ENCODE data around the gene SPP1.

Gene SPP1

DNA sequence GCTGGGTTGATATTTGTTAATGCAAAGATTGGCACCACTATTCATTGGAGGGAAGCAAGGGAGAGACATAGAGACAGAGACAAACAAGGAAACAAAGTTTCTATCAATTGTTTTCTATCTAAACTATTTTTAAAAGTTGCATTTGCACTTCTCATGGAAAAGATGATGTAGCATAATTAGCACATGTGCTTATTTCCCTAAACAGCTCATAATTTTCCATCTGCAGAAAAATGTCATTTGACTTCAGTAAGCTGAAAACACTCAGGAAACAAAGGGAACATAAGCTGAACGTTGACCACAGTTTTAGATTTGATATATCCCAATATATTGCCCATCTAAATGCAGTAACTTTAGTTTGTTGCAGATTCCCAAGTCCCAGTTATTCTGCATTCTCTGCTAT is 18.5 kb upstream of the SPP1 start:
- DNase-seq: no peak

DNA sequence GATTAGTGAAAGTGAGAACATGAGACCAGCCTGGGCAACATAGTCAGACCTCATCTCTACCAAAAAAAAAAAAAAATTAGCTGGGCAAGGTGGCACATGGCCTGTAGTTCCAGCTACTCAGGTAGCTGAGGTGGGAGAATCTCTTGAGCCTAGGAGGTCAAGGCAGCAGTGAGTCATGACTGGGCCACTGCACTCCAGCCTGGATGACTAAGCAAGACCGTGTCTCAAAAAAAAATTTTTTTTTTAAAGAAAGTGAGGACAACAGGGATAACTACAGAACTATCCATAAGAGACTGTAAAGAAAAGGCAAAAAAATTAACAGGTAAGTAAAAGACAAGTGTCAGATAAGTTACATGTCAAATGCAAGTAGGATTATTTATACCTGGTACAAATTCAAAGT is 13.5 kb upstream of the SPP1 start:
- DNase-seq: no peak

DNA sequence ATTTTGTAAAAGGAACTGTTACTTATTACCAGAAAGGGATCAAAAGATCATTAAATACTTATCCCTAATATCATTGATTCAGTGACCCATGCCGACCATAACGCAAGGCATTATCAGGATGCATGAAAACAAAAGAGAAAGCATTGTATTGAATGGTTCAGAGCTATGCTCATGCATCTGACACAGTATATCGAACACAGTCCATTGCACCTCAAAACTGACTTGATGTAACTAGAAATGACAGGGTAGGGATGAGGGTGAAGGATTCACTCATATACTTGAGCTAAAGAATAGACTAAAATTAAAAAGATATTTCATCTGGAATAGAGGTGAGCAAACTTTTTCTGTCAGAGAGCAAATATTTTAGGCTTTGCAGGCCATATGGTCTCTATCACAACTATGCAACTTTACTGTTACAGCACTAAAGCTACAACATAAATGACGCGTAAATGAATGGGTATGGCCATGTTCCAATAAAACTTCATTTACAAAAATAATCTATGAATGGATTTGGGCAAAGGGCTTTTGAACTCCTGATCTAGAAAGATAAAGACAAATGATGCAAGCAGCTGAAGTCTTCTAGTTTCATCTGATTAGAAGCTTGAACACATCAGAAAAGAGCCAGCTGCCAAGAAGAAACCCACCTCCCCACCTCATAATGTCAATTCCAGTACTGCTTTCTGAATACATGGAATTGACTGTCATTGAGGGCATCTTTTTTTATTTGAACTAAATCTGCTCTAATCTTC is 12.9 kb upstream of the SPP1 start:
- no peak for DNase-seq

DNA sequence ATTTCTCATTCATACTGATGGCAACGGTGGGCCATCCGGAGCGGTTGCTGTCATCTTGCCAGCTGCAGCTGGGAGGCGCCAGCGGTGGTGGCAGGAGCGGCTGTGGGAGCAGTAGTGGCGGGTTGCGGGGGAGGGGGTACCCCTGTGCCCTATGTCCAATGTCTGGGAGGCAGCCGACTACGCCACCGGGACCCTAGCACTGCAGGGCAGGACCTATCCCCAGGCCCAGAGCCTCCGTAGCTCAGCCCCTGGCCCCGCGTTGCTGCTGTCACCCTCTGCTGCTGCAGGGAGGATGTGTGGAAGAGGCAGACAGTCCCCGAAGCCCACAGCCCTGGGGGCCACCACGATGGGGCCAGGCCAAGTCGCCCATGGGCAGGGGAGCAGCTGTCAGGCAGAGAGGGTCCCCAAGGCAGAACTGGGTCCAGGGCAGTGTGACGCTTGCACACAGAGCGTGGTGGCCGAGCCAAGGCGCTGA is 10.0 kb upstream of the SPP1 start:
- no peak for DNase-seq

DNA sequence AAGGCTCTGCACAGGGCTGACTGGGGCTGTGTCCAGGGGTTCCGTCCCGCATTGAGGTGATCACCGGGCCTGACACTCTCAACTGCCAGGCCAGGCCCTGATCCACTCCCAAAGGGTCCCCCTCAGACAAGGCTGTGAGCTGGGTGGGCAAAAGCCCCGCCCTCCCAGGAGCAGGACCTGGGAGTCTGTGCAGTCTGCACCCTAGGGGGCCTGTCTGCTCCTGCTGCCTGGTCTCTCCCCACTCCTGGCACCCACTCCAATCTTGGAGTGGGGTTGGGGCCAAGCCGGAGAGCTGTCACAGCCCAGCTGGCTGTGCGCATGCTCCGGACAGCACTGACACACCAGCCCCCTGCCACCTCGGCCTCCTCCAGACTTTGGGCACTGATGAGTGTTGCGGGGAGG is 9.4 kb upstream of the SPP1 start:
- no peak for DNase-seq

DNA sequence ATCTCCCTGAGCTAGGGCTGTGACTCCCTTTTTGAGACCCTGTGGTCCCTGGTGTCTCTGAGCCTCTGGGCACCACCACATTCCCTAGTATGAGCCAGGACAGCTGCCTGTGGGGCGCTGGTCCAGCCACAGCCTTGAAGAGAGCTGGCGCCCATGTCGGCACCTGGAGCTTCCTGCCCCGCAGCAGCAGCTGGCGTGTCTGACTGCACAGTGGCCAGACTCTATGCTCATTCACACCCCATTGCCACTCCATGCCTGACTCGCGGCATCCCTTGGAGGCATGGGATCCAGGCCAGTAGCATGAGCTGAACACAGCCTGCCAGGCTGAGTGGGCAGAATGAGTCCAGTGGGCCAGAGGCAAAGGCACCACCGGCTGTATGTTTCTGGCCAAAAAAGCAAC is 8.3 kb upstream of the SPP1 start:
- no peak for DNase-seq

DNA sequence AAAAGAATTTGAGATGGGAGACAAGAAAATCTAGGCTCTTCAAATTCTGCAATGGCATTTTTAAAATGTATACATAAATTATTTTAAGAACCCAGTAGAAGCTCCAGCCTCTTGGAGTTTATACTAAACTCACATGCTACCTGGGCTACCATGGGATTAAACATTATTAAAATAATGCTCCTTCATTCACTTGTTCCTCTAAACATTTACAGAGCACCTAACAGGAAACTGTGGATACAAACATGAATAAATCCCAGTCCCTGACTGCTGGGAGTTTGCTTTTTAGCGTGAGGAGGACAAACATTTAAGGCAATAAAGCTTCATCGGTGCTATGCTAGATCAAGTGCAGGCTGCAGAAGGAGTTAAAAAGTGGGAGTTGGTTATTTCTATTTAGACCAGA is 5.4 kb upstream of the SPP1 start:
- no peak for DNase-seq

DNA sequence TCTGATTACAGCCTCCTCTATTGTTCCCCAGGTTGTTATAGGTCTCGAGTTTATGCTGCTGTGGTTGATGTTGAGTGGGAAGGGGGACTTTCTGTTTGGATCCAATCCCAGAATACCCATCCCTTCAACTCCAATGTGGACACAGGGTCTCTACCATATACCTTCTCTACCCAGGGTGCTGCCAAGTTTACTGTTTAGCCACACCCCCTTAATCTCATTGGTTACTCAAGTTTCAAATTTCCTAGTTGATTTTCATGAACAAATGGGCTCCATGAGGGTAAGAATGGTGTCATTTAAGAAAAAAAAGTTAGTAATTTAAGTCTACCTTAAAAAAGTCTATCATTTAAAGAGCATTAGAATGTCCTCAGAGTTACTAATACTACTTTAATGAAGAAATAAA is 3.6 kb upstream of the SPP1 start:
- no peak for DNase-seq

DNA sequence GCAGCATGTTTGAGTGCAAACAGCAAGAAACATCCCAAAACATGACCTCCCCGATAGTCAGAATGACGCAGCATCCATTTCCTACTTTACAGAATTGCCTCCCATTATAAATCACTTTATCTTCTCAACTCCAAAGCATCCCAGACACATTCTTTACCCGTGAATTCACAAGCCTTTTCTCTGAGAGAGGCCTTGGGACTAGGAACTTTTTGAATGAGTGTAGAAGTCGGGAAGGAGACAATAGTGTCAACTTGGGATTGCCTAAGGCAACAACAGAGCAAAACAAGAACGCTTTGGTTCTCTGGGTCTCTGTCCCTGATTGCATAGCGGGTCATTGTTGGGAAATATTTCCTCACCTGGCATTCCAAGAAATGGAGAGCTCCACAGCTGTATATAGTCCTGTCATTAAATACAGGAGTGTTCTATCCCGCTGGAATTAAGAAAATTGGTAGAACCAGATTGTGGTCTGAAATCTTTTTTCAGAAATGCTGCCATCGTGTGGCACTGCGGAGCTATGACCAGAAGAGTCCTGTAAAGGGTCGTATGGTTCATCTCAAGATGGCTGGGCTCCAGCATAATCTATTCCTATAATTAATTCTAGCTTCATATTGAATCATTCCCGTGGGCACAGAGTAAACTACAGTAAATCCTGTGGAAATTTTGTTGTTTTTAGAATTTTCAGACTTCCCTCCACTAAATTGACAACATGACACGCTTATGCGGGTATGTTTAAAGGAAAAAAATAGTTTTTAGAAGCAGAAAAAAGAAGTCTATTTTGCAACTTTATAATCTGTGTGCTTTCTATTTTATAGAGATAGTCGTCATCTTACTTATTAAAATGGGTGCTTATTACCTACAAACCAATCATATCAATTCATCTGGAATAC is 2.0 kb upstream of the SPP1 start:
- peak; percentile 13 for DNase-seq

DNA sequence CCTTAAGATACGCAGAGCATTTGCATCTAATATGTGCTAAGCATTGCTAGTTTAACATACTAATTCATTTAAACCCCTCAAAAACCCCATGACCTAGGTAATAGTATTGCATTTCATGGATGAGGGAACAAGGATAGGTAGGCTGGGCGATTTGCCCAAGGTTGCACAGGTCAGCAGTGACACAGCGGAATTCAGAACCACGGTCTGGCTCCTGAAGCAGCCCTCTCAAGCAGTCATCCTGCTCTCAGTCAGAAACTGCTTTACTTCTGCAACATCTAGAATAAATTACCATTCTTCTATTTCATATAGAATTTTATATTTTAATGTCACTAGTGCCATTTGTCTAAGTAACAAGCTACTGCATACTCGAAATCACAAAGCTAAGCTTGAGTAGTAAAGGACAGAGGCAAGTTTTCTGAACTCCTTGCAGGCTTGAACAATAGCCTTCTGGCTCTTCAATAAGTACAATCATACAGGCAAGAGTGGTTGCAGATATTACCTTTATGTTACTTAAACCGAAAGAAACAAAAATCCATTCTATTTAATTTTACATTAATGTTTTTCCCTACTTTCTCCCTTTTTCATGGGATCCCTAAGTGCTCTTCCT is 555 bp upstream of the SPP1 start:
- no peak for DNase-seq

DNA sequence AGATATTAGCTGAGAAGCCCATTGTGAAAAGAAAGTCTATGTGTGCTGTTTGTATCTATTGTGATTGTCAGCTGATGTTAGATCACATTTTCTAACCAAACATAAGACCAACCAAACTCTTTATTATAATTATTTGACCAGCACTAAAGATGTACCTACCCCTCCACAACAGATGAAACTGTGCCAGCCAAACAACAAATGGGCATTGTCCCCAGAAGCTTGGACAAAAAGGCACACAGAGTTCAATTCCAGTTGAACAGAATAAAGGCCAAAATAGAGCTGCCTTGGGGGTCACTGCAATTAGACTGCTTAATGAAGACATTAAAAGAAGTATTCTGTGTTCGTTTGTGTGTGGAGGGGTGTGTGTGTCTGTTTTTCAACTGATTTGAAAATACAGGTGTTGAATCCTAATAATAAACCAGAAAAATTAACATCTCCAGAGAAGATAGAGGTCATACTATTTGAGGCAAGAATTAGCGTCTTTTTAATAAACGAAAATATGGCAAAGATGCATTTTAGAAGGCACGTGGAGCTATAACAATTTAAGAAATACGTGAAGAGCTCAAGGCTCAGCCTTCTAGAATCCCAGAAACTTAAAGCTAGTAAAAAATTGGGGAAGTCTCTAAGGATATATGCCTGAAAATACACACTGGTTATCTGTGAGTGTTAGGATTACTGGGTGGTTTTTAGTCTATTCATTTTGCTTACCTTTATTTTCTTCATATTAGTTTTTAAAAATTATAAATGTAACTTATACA is 2.2 kb downstream of the SPP1 start:
- DNase-seq: no peak

DNA sequence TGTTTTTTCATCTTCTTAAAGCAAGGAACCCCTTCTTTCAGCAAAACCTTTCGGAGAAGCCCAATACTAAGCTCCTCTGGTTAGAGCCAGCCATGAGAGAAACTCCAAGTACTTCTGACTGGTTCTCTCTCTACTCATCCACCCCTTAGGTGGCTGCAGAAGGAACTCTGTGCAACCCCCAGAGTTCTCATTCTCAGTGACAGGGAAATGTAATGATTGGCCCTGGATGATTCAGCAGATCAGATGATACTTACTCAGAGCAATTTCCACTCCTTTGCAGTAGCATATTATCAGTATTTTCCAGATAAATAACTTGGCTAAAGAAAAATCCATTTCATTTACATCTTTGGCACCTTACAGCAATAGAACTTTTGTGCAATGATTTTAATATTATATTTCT is 3.2 kb downstream of the SPP1 start:
- DNase-seq: no peak

DNA sequence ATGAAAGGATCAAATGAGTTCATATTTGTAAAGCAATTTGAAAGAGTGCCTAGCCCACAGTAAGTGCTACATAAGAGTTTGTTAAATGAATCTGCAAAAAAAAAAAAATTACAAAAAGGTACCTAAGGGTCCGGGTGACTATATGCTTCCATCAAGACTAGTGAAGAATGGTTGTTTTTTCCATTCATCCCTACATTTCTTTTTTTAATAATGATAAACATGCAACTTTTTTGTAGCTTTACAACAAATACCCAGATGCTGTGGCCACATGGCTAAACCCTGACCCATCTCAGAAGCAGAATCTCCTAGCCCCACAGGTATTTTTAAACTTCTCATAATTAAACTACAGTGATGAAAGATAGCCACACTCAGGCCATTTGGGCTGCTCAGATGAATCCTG is 4.3 kb downstream of the SPP1 start:
- no peak for DNase-seq

DNA sequence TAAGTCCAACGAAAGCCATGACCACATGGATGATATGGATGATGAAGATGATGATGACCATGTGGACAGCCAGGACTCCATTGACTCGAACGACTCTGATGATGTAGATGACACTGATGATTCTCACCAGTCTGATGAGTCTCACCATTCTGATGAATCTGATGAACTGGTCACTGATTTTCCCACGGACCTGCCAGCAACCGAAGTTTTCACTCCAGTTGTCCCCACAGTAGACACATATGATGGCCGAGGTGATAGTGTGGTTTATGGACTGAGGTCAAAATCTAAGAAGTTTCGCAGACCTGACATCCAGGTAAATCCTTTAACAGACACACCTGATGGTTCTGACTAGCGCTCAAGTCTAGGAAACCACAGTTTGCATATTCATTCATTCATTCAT is 6.0 kb downstream of the SPP1 start:
- DNase-seq: no peak

DNA sequence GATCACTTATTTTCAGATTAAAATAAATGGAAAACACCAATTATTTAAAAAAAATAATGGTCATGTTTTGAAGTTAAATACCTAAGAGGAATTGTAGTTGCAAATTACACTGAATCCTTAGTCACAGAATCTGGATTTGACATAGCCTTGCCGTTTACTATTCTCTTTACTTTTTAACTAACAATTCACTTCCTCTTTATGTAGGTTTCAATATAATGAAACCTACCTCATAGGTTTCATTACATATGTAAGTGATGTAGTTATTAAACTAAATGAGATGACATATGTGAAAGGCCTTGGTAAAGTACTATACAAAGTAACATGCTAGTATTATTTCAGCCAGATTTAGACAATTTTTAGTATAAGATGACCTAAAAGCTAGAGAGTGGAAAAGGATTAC is 6.5 kb downstream of the SPP1 start:
- DNase-seq: no peak

DNA sequence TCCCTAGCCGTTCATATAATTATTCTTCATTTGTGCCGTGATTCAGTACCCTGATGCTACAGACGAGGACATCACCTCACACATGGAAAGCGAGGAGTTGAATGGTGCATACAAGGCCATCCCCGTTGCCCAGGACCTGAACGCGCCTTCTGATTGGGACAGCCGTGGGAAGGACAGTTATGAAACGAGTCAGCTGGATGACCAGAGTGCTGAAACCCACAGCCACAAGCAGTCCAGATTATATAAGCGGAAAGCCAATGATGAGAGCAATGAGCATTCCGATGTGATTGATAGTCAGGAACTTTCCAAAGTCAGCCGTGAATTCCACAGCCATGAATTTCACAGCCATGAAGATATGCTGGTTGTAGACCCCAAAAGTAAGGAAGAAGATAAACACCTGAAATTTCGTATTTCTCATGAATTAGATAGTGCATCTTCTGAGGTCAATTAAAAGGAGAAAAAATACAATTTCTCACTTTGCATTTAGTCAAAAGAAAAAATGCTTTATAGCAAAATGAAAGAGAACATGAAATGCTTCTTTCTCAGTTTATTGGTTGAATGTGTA is 7.0 kb downstream of the SPP1 start:
- no peak for DNase-seq

DNA sequence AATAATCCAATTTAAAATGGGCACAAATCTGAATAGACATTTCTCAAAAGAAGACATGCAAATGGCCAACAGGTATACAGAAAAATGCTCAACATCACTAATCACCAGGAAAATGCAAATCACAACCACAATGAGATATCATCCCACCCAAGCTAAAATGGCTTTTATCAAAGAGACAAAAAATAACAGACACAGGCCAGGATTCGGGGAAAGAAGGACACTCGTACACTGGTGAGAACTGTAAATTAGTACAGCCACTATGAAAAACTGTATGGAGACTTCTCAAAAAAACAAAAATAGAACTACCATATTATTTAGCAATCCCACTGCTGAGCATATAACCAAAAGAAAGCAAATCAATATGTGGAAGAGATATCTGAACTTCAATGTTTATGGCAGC is 8.5 kb downstream of the SPP1 start:
- no peak for DNase-seq

DNA sequence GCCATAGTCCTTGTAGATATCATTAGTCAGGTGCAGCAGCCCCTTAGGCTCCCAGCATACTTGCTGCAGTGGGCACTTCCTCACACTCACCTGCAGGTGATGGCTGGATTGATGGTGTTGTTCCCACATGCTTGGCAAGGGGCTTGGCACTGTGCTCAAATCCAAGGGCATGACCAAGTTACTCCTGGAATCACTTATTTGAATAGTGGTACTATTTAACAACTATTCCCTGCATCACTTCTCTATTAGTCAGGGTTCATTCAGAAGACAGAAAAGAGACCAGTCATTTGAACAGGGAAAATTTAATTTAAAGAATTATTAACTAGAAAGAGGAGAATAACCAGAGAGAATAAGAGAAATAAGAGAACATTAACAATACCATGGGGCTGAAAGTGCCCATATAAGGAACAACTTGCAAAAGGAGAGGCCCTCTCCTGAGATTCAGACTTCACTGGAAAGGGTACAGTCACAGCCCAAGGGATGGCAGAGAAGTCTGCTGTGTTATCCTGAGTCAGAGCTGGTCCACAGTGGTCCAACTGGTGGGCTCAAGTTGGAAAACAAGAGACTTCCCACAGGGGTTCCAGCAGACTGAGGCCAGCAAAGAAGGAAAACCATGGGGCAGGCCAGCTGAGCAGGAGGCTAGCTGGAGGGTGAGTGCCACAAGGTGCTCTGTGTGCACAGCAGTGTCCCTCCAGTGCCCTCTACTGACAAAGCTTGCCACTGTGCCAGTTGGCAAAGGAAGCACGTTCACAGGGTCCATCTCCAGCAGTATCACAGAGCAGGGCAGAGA is 9.8 kb downstream of the SPP1 start:
- peak; percentile 41 for DNase-seq

DNA sequence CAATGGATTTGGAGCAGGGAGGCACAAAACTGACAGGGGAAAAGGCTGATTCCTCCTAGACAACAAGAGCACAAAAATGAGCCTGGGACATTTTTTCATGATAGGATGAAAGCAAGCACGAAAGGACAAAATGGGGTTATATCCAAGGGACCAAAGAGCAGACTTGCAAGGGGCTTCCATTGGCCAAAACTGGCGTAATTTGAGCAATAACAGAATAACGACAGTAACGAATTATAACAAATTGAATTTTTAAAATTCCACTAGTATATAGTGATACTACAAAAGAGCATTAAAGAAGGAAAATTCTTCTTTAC is 10.3 kb downstream of the SPP1 start:
- DNase-seq: no peak

DNA sequence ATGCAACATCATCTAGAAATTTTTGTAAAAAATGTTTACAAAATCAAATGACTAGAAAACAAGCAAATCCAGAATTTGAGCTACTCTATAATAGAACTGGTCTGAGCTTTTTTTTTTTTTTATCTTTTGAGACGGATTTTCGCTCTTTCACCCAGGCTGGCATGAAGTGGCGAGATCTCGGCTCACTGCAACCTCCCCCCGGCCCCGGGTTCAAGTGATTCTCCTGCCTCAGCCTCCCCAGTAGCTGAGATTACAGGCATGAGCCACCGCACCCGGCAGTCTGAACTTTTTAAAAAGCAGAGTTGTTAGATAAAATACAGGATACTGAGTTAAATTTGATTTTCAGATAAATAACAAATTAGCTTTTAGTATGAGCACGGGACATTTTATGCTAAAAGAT is 11.0 kb downstream of the SPP1 start:
- no peak for DNase-seq

DNA sequence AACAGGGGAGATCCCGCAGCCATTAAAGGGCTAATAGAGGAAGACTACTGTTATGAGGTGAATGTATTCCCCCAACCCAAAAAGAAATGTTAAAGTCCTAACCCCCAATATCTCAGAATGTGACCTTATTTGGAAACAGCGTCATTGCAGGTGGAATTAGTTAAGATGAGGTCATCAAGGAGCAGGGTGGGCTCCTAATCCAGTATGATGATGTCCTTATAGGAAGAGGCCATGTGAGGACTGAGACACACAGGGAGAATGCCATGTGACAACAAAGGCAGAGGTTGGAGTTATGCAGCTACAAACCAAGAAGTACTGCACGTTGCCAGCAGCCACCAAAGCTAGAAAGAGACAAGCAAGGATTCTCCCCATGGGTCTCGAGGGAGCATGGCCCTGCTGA is 14.3 kb downstream of the SPP1 start:
- DNase-seq: no peak

DNA sequence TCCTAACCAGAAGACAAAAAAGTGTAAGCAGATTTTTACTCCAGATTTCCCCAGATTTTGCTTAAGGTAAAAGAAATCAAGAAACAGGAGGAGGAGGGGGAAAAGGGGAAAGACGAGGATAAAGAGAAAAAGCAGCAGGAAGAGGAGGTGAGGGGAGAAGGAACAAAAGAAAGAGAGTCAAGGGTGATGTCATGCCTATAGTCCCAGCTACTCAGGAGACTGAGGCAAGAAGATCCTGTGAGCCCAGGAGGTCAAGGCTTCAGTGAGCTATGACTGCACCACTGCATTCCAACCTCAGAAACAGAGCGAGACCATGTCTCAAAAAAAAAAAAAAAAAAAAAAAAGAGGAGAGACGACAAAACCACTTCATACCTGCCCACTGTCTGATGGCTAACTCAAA is 19.9 kb downstream of the SPP1 start:
- DNase-seq: no peak
